A549 (cell line): ENCODE data around the gene IGFL4. TPM values are rescaled to one million over a fixed set of nuclear protein-coding genes. Genes with fewer than 3 reads are reported as not detected.

Experiments
- ATAC-seq, 2 experiments: fragments of 200-7000 bp in 1 of 2; fragments of >200 bp in 1 of 2; cut with Nextera tagmentation in 1 of 2; cut with Tn5 transposase in 1 of 2; 3 replicates each; pipeline versions ENCODE4 v1.8.0 to v1.9.1; 2018 to 2020; ENCODE audit warnings: mild to moderate bottlenecking in 1 of 2, moderate library complexity in 1 of 2
- CTCF ChIA-PET: fragments of 300-600 bp; sonication (Branson Sonifier 250); formaldehyde crosslinking; extraction: SDS; loops from one replicate; lab custom pipeline; 2021; ENCODE audit warnings: antibody characterized with exemption, inconsistent platforms; lab: Yijun Ruan, JAX
- POLR2A ChIA-PET: fragments of 350-600 bp; formaldehyde crosslinking; extraction: SDS; loops from one replicate; lab custom pipeline; 2021; ENCODE audit warnings: antibody characterized with exemption, inconsistent platforms; lab: Yijun Ruan, JAX
- DNase-seq, 2 experiments: peaks; one replicate each; pipeline versions ENCODE4 v3.0.0 to v3.0.0-alpha.2; 2011 to 2016; ENCODE audit warnings: low read depth in 1 of 2, low spot score in 1 of 2
- FAIRE-seq: peaks from 2 replicates; lab custom pipeline; 2011; peaks lifted over from hg19 to GRCh38; lab: Jason Lieb, UNC
- H3K27ac ChIP-seq, 2 experiments: fragments of >200 bp; sonication (Bioruptor Twin); formaldehyde crosslinking; 3 replicates each; pipeline ENCODE4 v1.5.1; 2016 to 2017
- H3K4me1 ChIP-seq: fragments of >200 bp; sonication (Bioruptor Twin); formaldehyde crosslinking; 3 replicates; pipeline ENCODE4 v1.6.1; 2016
- H3K4me2 ChIP-seq: fragments of >200 bp; sonication (Bioruptor Twin); formaldehyde crosslinking; 3 replicates; pipeline ENCODE4 v1.6.1; 2016
- H3K4me3 ChIP-seq: fragments of >200 bp; sonication (Bioruptor Twin); formaldehyde crosslinking; 3 replicates; pipeline ENCODE4 v1.5.1; 2016
- H3K9me3 ChIP-seq: fragments of >200 bp; sonication (Bioruptor Twin); formaldehyde crosslinking; 3 replicates; pipeline ENCODE4 v1.6.1; 2016
- BHLHE40 ChIP-seq: IDR thresholded peaks from 2 replicates; pipeline ENCODE4 v1.6.1; 2012; ENCODE audit warnings: low read depth, low read length, inconsistent platforms
- CHD4 ChIP-seq: fragments of 200-600 bp; sonication (generic); IDR thresholded peaks from 2 replicates; pipeline ENCODE4 v1.6.1; 2016; ENCODE audit warnings: antibody characterized with exemption, mild to moderate bottlenecking, borderline replicate concordance
- CTCF ChIP-seq: fragments of >200 bp; sonication (Bioruptor Twin); formaldehyde crosslinking; IDR thresholded peaks from 3 replicates; pipeline ENCODE4 v1.5.1; 2016
- EP300 ChIP-seq, 2 experiments: fragments of >200 bp; sonication (Bioruptor Twin); formaldehyde crosslinking; IDR thresholded peaks; 2 replicates in 1 of 2; 3 replicates in 1 of 2; pipeline ENCODE4 v1.6.1; 2016 to 2017
- FOSL2 ChIP-seq, 2 experiments: fragments of 450-650 bp in 1 of 2; fragments of >200 bp in 1 of 2; sonication (Bioruptor Twin) in 1 of 2; formaldehyde crosslinking; IDR thresholded peaks; 2 replicates each; pipeline versions ENCODE4 v1.5.0 to v1.6.1; 2016 to 2020; ENCODE audit warnings: mild to moderate bottlenecking in 1 of 2, moderate library complexity in 1 of 2
- GATA3 ChIP-seq: IDR thresholded peaks from 2 replicates; pipeline ENCODE4 v1.6.1; 2012; ENCODE audit warnings: borderline replicate concordance
- HDAC2 ChIP-seq: fragments of 200-600 bp; sonication (generic); IDR thresholded peaks from 2 replicates; pipeline ENCODE4 v1.6.1; 2016
- HES2 ChIP-seq: fragments of >200 bp; sonication (Bioruptor Twin); formaldehyde crosslinking; IDR thresholded peaks from 2 replicates; pipeline ENCODE4 v1.6.1; 2016
- HOXA7 ChIP-seq: fragments of 250-450 bp; sonication (Bioruptor Pico); IDR thresholded peaks from 2 replicates; pipeline ENCODE4 v1.5.0; 2020; ENCODE audit warnings: mild to moderate bottlenecking, moderate library complexity
- MAX ChIP-seq: IDR thresholded peaks from 2 replicates; pipeline ENCODE4 v1.6.1; 2012
- MAZ ChIP-seq: fragments of 150-350 bp; IDR thresholded peaks from 2 replicates; pipeline ENCODE4 v1.6.1; 2014; ENCODE audit warnings: antibody characterized with exemption, low read depth, low read length, borderline replicate concordance
- POLR2A ChIP-seq: IDR thresholded peaks from 2 replicates; pipeline ENCODE4 v1.6.1; 2012; ENCODE audit warnings: mild to moderate bottlenecking, low read length
- POLR2AphosphoS2 ChIP-seq: conservative IDR thresholded peaks from 2 replicates; pipeline ENCODE4 v1.6.1; 2012; ENCODE audit warnings: low read length, improper control_type of control experiment, inconsistent platforms
- RAD21 ChIP-seq, 2 experiments: fragments of >200 bp in 1 of 2; sonication (Bioruptor Twin) in 1 of 2; formaldehyde crosslinking in 1 of 2; IDR thresholded peaks in 1 of 2; conservative IDR thresholded peaks in 1 of 2; 2 replicates in 1 of 2; 3 replicates in 1 of 2; pipeline ENCODE4 v1.6.1; 2012 to 2018; ENCODE audit warnings: inconsistent platforms in 1 of 2
- SMC3 ChIP-seq: fragments of >200 bp; sonication (Bioruptor Twin); formaldehyde crosslinking; IDR thresholded peaks from 3 replicates; pipeline ENCODE4 v1.6.1; 2018; ENCODE audit warnings: inconsistent platforms
- TFCP2L1 ChIP-seq: fragments of 250-450 bp; sonication (Bioruptor Pico); IDR thresholded peaks from 2 replicates; pipeline ENCODE4 v1.5.0; 2021; ENCODE audit warnings: mild to moderate bottlenecking
- ZC3H11A ChIP-seq: fragments of 450-650 bp; IDR thresholded peaks from 2 replicates; pipeline ENCODE4 v1.6.1; 2014; ENCODE audit warnings: antibody characterized with exemption, mild to moderate bottlenecking
- ZNF302 ChIP-seq: fragments of 250-450 bp; sonication (Bioruptor Pico); IDR thresholded peaks from 2 replicates; pipeline ENCODE4 v1.9.0; 2021; ENCODE audit warnings: inconsistent platforms, mild to moderate bottlenecking, moderate library complexity
- WGBS: methylation state at CpG from one replicate; pipeline ENCODE4 v1.1.6; 2017; ENCODE audit errors: missing lambda C conversion rate; 5-methylcytosine and 5-hydroxymethylcytosine counted together
- polyA plus RNA-seq, 4 experiments: library from polyadenylated mRNA; depleted of rRNA in 3 of 4; stranded (reverse); fragments of >200 nt; fragmentation: RNase III in 1 of 4; extraction: RNeasy Plus Mini Kit Qiagen cat#74134 plus additional on column Dnase treatment in 1 of 4; gene quantifications; 2 replicates in 3 of 4; 3 replicates in 1 of 4; pipeline ENCODE4 v1.2.3, GENCODE V29; 2011 to 2017
- TF ChIP-seq, protein P1 (sequence below): fragments of 200-600 bp; sonication (generic); IDR thresholded peaks from 2 replicates; pipeline ENCODE4 v1.6.1; 2016; ENCODE audit warnings: antibody characterized with exemption, mild to moderate bottlenecking, moderate library complexity

Gene IGFL4
- polyA plus RNA-seq, 2 of the 4 experiments (the other 2 are of a cell fraction): 1.7 to 3.1 TPM

- no peak for FAIRE-seq
- H3K4me3 ChIP-seq: peak overlapping the region; percentile 59; the same call in 2 of the 3 replicates
- peaks cover 20% of the 10 kb centered on the region for H3K4me1 ChIP-seq
- POLR2A ChIA-PET: interaction anchor here (1.1 to 1.2 kb wide), 3 partner anchors 19 to 112 kb away, joined by 3 to 4 read pairs (median 3); partner anchors contain the start of genes CCDC61 and MYPOP
- no peaks in the 10 kb centered on the region for H3K9me3 ChIP-seq
- peak overlapping the region; percentile 97 for H3K4me2 ChIP-seq
- WGBS: 75% methylated on average over 8 of the region's 8 CpGs
- TF ChIP-seq MAX: 0 out of 2 replicates have a peak, but pooled peaks have one; percentile 2
- no peak for TF ChIP-seq SMC3
- no peak for TF ChIP-seq MAZ
- TF ChIP-seq CTCF: no peak
- no peak for TF ChIP-seq CHD4
- TF ChIP-seq, all 56 proteins: peak for 1
- H3K27ac ChIP-seq: peak overlapping the region in 1 of 2 experiments; percentile 76; a peak in 3 of 6 replicates
- CTCF ChIA-PET: interaction anchor here (0.7 to 23.2 kb wide), 6 partner anchors 9 to 197 kb away, joined by 3 to 1009 read pairs (median 6); no protein-coding TSS in a partner anchor
- ATAC-seq: no peak
- no peak for DNase-seq
Measured at GRCh38 chr19:46014534-46014933, 26.3 kb downstream of the IGFL4 start.

GRCh38 chr19:46009530-46010510 lies 31.0 kb downstream of the IGFL4 start:
- CTCF ChIA-PET: interaction anchor here (0.6 to 5.1 kb wide), 53 partner anchors 8 to 553 kb away, joined by 3 to 100 read pairs (median 4); partner anchors contain the start of genes CCDC61, MYPOP, NOVA2 and PGLYRP1
- WGBS: 49% methylated on average over 25 of the region's 28 CpGs
- H3K4me3 ChIP-seq: no peak overlapping the region
- H3K4me1 ChIP-seq: peaks cover 7% of the 10 kb centered on the region; the same call in 1 of the 3 replicates
- POLR2A ChIA-PET: no interaction called here
- H3K4me2 ChIP-seq: no peak overlapping the region
- FAIRE-seq: peak; percentile 13
- TF ChIP-seq HOXA7 (CRISPR knock-in tag) (no peak), HDAC2 (no peak), POLR2A (no peak), BHLHE40 (no peak), TFCP2L1 (no peak), FOSL2 (IDR thresholded peaks at IDR 0.05) (no peak), FOSL2 (CRISPR knock-in tag; IDR thresholded peaks at IDR 0.05) (no peak), POLR2AphosphoS2 (no peak), ZC3H11A (no peak), EP300 (IDR thresholded peaks at IDR 0.05) (no peak), MAX (no peak), SMC3 (peak; percentile 76), CTCF (peak; percentile 95), ZNF302 (CRISPR knock-in tag) (no peak), RAD21 (conservative IDR thresholded peaks at IDR 0.05 in 1 of 2, IDR thresholded peaks at IDR 0.05 in 1 of 2) (peak; percentile 61 to 68), HES2 (no peak), GATA3 (no peak)
- TF ChIP-seq, protein P1, sequence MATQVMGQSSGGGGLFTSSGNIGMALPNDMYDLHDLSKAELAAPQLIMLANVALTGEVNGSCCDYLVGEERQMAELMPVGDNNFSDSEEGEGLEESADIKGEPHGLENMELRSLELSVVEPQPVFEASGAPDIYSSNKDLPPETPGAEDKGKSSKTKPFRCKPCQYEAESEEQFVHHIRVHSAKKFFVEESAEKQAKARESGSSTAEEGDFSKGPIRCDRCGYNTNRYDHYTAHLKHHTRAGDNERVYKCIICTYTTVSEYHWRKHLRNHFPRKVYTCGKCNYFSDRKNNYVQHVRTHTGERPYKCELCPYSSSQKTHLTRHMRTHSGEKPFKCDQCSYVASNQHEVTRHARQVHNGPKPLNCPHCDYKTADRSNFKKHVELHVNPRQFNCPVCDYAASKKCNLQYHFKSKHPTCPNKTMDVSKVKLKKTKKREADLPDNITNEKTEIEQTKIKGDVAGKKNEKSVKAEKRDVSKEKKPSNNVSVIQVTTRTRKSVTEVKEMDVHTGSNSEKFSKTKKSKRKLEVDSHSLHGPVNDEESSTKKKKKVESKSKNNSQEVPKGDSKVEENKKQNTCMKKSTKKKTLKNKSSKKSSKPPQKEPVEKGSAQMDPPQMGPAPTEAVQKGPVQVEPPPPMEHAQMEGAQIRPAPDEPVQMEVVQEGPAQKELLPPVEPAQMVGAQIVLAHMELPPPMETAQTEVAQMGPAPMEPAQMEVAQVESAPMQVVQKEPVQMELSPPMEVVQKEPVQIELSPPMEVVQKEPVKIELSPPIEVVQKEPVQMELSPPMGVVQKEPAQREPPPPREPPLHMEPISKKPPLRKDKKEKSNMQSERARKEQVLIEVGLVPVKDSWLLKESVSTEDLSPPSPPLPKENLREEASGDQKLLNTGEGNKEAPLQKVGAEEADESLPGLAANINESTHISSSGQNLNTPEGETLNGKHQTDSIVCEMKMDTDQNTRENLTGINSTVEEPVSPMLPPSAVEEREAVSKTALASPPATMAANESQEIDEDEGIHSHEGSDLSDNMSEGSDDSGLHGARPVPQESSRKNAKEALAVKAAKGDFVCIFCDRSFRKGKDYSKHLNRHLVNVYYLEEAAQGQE: no peak
- TF ChIP-seq, all 56 proteins: peak for 3
- Histone ChIP-seq H3K9me3 (no peaks in the 10 kb centered on the region), H3K27ac (no peak overlapping the region)
- peak; percentile 81 for DNase-seq
- peak; percentile 90 to 96 for ATAC-seq
